Esophagus muscularis mucosa (tissue), 4 donors: ENCODE results near the gene C2CD4C. TPM values are rescaled to one million over a fixed set of nuclear protein-coding genes. Genes with fewer than 3 reads are reported as not detected.
"Not testable (repeated sequence)": the region's sequence is repeated elsewhere in the genome, so short reads cannot be mapped to it uniquely, and the experiment has no call there.

Experiments
- DNase-seq: peaks from one replicate; pipeline ENCODE4 v3.0.0-alpha.2; 2017; ENCODE audit errors: extremely low spot score
- H3K27ac ChIP-seq, 4 donors: fragments of 200-600 bp; sonication (generic); replicated peaks in 1 of 4; 1 replicate in 3 of 4; 2 replicates in 1 of 4; pipeline ENCODE4 v1.5.1; 2016 to 2019; ENCODE audit warnings: mild to moderate bottlenecking in 1 of 4
- H3K27me3 ChIP-seq, 4 donors: fragments of 200-600 bp; sonication (generic); one replicate each; pipeline versions ENCODE4 v1.5.1 to v1.6.0; 2016 to 2019
- H3K36me3 ChIP-seq, 4 donors: fragments of 200-600 bp; sonication (generic); one replicate each; pipeline ENCODE4 v1.5.1; 2016 to 2019
- H3K4me1 ChIP-seq, 4 donors: fragments of 200-600 bp; sonication (generic); one replicate each; pipeline ENCODE4 v1.5.1; 2016 to 2019
- H3K4me3 ChIP-seq, 4 donors: fragments of 200-600 bp; sonication (generic); 1 replicate in 2 of 4; 2 replicates in 2 of 4; pipeline ENCODE4 v1.5.1; 2016 to 2019; ENCODE audit warnings: mild to moderate bottlenecking in 4 of 4, moderate library complexity in 1 of 4
- H3K9me3 ChIP-seq, 4 donors: fragments of 200-600 bp; sonication (generic); 1 replicate in 3 of 4; 2 replicates in 1 of 4; pipeline ENCODE4 v1.5.1; 2016 to 2019
- EP300 ChIP-seq: sonication (generic); formaldehyde crosslinking; IDR thresholded peaks from one replicate; pipeline ENCODE4 v1.6.1; 2017; ENCODE audit warnings: antibody characterized with exemption
- POLR2A ChIP-seq: fragments of 450-650 bp; IDR thresholded peaks from one replicate; pipeline ENCODE4 v1.6.1; 2017; ENCODE audit warnings: antibody characterized with exemption, moderate library complexity, mild to moderate bottlenecking, low read depth
- POLR2AphosphoS5 ChIP-seq, 2 donors: sonication (generic); formaldehyde crosslinking; IDR thresholded peaks; one replicate each; pipeline ENCODE4 v1.6.1; 2017; ENCODE audit warnings: antibody characterized with exemption in 2 of 2
- WGBS: methylation state at CpG from one replicate; pipeline ENCODE4 v1.1.5; 2018; 5-methylcytosine and 5-hydroxymethylcytosine counted together
- intact Hi-C: fragments of 100-400 bp; cut with DNase I; formaldehyde crosslinking; loops from one replicate; pipeline ENCODE4 v1.15.1; 2023
- total RNA-seq, 4 donors: library from RNA; depleted of rRNA; stranded (reverse); fragments of >200 nt; gene quantifications; one replicate each; pipeline versions ENCODE4 v1.1.0 to v1.2.1, GENCODE V29; 2016
- TF ChIP-seq, protein P1 (sequence below), 3 experiments: fragments of 200-600 bp in 2 of 3; fragments of 450-650 bp in 1 of 3; sonication (generic) in 2 of 3; IDR thresholded peaks; one replicate each; pipeline ENCODE4 v1.5.1; 2017 to 2019; ENCODE audit warnings: antibody characterized with exemption in 3 of 3, mild to moderate bottlenecking in 2 of 3, moderate library complexity in 1 of 3

The C2CD4C gene
- total RNA-seq, 4 donors from 2014 or later, result 0.46 to 3.7 (median 1.7) TPM

DNA sequence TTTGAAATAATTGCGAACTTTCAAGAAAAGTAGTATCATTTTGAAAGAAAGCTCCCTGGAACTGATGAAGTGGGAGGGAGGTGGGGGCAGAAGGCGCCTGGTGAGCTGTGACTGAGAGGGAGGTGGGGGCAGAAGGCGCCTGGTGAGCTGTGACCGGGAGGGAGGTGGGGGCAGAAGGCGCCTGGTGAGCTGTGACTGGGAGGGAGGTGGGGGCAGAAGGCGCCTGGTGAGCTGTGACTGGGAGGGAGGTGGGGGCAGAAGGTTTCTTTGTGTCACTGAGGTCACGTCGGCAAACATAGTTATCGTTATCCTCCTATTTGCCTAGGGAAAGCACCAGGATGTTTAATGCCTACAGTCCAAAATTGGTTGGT, 24.2 kb downstream of the C2CD4C start:
- 79% methylated on average over 9 of the region's 9 CpGs for WGBS
- intact Hi-C loops, result loop anchor here (10.0 kb wide), 1 partner anchor 100 kb away; no protein-coding TSS in a partner anchor
- no peak overlapping the region for H3K27ac ChIP-seq
- TF ChIP-seq POLR2A, result no peak
- no peaks in the 10 kb centered on the region for H3K36me3 ChIP-seq
- H3K4me3 ChIP-seq, result no peak overlapping the region
- no peaks in the 10 kb centered on the region for H3K9me3 ChIP-seq
- peaks cover 0 to 6% (median 0%) of the 10 kb centered on the region in 4 donors for H3K4me1 ChIP-seq
- no peak for DNase-seq
- peaks cover 0 to 54% (median 10%) of the 10 kb centered on the region in 4 donors for H3K27me3 ChIP-seq

DNA sequence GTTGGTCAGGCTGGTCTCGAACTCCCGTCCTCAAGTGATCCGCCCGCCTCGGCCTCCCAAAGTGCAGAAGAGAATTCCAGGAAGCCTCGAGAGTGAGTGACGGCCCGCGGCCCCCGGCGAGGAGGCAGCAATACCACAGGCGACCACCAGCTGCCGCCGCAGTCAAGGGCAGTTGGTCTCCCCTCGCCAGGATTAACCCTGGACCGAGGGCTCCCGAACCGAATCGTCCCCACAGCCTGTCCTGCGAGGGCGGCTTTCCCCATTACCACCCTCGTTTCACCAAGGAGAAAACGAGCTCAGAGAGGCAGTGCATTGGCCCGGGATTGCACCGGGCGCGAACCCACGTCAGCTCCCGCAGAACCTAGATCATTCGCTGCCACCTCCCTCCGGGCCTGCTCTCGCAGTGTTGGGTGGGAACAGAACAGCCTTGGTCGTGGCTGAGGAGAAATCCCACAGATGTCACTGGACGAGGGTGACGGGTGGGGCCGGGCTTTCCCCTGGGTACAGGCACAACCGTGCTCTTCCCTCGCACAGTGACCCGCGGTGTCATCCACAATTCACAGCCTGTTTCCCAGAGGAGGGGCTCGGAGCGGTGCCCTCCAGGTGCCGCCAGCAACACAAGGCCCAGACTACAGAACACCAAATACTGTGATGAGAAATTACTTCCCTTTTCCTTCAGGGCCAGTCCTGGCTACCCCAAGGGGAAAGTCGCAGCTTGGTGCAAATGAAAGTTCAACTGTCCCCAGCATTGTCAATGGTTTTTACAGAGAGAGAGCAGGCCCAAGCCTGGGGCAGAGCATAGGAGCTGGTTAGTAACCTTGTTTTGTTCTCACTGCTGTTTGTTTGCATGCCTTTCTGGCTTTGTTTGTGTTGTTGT, 24.8 kb downstream of the C2CD4C start:
- Histone ChIP-seq H3K9me3 (no peaks in the 10 kb centered on the region), H3K4me3 (no peak overlapping the region), H3K27me3 (peaks cover 0 to 48% (median 10%) of the 10 kb centered on the region in 4 donors), H3K4me1 (peaks cover 0 to 6% (median 0%) of the 10 kb centered on the region in 4 donors), H3K36me3 (no peaks in the 10 kb centered on the region), H3K27ac (no peak overlapping the region)
- no peak for TF ChIP-seq POLR2A
- peak in 1 of 2 donors; percentile 15 for TF ChIP-seq POLR2AphosphoS5 (IDR thresholded peaks at IDR 0.05)
- TF ChIP-seq, protein P1, sequence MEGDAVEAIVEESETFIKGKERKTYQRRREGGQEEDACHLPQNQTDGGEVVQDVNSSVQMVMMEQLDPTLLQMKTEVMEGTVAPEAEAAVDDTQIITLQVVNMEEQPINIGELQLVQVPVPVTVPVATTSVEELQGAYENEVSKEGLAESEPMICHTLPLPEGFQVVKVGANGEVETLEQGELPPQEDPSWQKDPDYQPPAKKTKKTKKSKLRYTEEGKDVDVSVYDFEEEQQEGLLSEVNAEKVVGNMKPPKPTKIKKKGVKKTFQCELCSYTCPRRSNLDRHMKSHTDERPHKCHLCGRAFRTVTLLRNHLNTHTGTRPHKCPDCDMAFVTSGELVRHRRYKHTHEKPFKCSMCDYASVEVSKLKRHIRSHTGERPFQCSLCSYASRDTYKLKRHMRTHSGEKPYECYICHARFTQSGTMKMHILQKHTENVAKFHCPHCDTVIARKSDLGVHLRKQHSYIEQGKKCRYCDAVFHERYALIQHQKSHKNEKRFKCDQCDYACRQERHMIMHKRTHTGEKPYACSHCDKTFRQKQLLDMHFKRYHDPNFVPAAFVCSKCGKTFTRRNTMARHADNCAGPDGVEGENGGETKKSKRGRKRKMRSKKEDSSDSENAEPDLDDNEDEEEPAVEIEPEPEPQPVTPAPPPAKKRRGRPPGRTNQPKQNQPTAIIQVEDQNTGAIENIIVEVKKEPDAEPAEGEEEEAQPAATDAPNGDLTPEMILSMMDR (IDR thresholded peaks at IDR 0.05), result peak; percentile 54 to 74 (median 55)
- 17% methylated on average over 24 of the region's 44 CpGs for WGBS
- intact Hi-C loops, result loop anchor here (10.0 kb wide), 1 partner anchor 101 kb away; no protein-coding TSS in a partner anchor
- DNase-seq, result no peak

DNA sequence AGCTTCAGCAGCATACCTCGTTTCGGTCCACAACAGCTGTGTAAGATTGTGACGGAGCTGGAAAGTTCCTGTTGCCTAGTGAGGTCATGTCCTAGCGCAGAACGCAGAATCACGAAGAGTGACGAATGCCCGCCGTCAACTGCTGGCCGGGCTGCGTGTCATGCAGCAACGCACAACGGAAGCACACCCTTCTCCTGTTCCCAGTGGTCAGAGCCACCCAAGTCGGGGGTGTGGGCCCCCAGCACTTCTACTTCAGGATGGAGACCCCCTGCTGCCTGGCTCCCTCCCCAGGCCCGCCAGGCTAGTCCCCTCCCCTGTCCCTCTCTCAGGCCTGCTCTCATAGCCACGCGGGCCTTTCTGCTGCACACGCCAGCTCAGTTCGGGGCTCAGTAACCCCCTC, 25.9 kb downstream of the C2CD4C start:
- Histone ChIP-seq H3K9me3 (no peaks in the 10 kb centered on the region), H3K4me3 (no peak overlapping the region), H3K36me3 (no peaks in the 10 kb centered on the region), H3K4me1 (peaks cover 0 to 6% (median 0%) of the 10 kb centered on the region in 4 donors), H3K27me3 (peaks cover 0 to 37% (median 10%) of the 10 kb centered on the region in 4 donors), H3K27ac (no peak overlapping the region)
- TF ChIP-seq POLR2A (no peak), EP300 (no peak), POLR2AphosphoS5 (IDR thresholded peaks at IDR 0.05) (no peak)
- TF ChIP-seq, protein P1 (IDR thresholded peaks at IDR 0.05), result no peak
- 75% methylated on average over 13 of the region's 19 CpGs for WGBS
- DNase-seq, result no peak
- intact Hi-C loops, result loop anchor here (10.0 kb wide), 1 partner anchor 102 kb away; no protein-coding TSS in a partner anchor

DNA sequence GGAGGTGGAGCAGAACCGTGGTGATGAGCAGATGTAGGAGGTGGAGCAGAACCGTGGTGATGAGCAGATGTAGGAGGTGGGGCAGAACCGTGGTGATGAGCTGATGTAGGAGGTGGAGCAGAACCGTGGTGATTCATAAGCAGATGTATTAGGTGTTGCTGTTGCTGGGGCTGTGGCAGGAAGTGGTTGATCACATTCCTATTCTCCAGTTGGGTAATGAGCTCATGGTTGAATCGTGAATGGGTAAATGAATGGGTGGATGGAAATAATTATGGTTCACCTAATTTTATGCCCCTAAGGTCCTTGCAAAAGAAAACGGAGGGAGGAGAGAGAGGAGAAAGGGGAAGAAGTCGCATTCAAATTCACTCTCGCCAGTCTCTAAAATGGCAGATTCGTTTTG, 26.4 kb downstream of the C2CD4C start:
- DNase-seq, H3K9me3 ChIP-seq, H3K4me1 ChIP-seq, H3K36me3 ChIP-seq, H3K4me3 ChIP-seq, H3K27ac ChIP-seq: not testable (repeated sequence)
- peaks cover 0 to 36% (median 10%) of the 10 kb centered on the region in 4 donors for H3K27me3 ChIP-seq
- intact Hi-C loops, result loop anchor here (10.0 kb wide), 1 partner anchor 102 kb away; no protein-coding TSS in a partner anchor
- 56% methylated on average over 9 of the region's 9 CpGs for WGBS

DNA sequence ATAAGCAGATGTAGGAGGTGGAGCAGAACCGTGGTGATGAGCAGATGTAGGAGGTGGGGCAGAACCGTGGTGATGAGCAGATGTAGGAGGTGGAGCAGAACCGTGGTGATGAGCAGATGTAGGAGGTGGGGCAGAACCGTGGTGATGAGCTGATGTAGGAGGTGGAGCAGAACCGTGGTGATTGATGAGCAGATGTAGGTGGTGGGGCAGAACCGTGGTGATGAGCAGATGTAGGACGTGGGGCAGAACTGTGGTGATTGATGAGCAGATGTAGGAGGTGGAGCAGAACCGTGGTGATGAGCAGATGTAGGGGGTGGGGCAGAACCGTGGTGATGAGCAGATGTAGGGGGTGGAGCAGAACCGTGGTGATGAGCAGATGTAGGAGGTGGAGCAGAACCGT, 27.0 kb downstream of the C2CD4C start:
- intact Hi-C loops, result loop anchor here (10.0 kb wide), 1 partner anchor 103 kb away; no protein-coding TSS in a partner anchor
- H3K36me3 ChIP-seq, DNase-seq, H3K4me3 ChIP-seq, H3K27ac ChIP-seq, H3K9me3 ChIP-seq, H3K4me1 ChIP-seq: not testable (repeated sequence)
- WGBS, result 62% methylated on average over 11 of the region's 11 CpGs
- H3K27me3 ChIP-seq, result peaks cover 0 to 37% (median 10%) of the 10 kb centered on the region in 4 donors

DNA sequence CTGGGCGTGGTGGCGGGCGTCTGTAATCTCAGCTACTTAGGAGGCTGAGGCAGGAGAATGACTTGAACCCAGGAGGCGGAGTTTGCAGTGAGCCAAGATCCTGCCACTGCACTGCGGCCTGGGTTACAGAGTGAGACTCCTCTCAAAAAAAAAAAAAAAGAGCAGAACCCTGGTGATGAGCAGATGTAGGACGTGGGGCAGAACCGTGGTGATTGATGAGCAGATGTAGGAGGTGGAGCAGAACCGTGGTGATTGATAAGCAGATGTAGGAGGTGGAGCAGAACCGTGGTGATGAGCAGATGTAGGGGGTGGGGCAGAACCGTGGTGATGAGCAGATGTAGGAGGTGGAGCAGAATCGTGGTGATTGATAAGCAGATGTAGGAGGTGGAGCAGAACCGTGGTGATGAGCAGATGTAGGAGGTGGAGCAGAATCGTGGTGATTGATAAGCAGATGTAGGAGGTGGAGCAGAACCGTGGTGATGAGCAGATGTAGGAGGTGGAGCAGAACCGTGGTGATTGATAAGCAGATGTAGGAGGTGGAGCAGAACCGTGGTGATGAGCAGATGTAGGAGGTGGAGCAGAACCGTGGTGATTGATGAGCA, 28.2 kb downstream of the C2CD4C start:
- not testable (repeated sequence) for H3K4me3 ChIP-seq, H3K9me3 ChIP-seq, H3K4me1 ChIP-seq, H3K36me3 ChIP-seq, DNase-seq, H3K27ac ChIP-seq
- WGBS, result 72% methylated on average over 15 of the region's 17 CpGs
- peaks cover under 1 to 38% (median 10%) of the 10 kb centered on the region in 4 donors for H3K27me3 ChIP-seq
- intact Hi-C loops, result loop anchor here (10.0 kb wide), 1 partner anchor 104 kb away; no protein-coding TSS in a partner anchor
